Measurements from ENCODE around the gene FLT3.
A peak's percentile ranks its signal among the peaks of the same experiment; 100 is the strongest.
"Not testable (repeated sequence)": the region's sequence is repeated elsewhere in the genome, so short reads cannot be mapped to it uniquely, and the experiment has no call there.

FLT3 gene

GRCh38 chr13:28100150-28101121 is at the start of gene FLT3:
Gene FLT3 (minus strand): TSS chr13:28100576. CDS start chr13:28100510, 66 bp downstream.
- no peak for DNase-seq

GRCh38 chr13:28147495-28147894 is 47.1 kb upstream of the FLT3 start:
- no peak for DNase-seq

GRCh38 chr13:28145049-28145448 is 44.7 kb upstream of the FLT3 start:
- no peak for DNase-seq

GRCh38 chr13:28141542-28141941 is 41.2 kb upstream of the FLT3 start:
- not testable (repeated sequence) for DNase-seq

GRCh38 chr13:28140433-28141125 is 40.2 kb upstream of the FLT3 start:
- DNase-seq: no peak

GRCh38 chr13:28138756-28139470 is 38.5 kb upstream of the FLT3 start:
- peak; percentile 73 for DNase-seq

GRCh38 chr13:28138012-28138755 is 37.8 kb upstream of the FLT3 start, which contains the start of gene PAN3:
Gene PAN3 (plus strand): TSS chr13:28138545. CDS start chr13:28138658, 113 bp downstream.
- DNase-seq: peak; percentile 89

- no peak for DNase-seq
Measured at GRCh38 chr13:28137596-28137995, 37.2 kb upstream of the FLT3 start.

- no peak for DNase-seq
Measured at GRCh38 chr13:28136916-28137315, 36.5 kb upstream of the FLT3 start.

- no peak for DNase-seq
Measured at GRCh38 chr13:28131646-28132045, 31.3 kb upstream of the FLT3 start.

GRCh38 chr13:28129911-28130693 is 29.7 kb upstream of the FLT3 start:
- no peak for DNase-seq

GRCh38 chr13:28128926-28129325 is 28.6 kb upstream of the FLT3 start:
- DNase-seq: no peak

- DNase-seq: no peak
Measured at GRCh38 chr13:28128030-28128429, 27.7 kb upstream of the FLT3 start.

GRCh38 chr13:28121224-28121623 is 20.8 kb upstream of the FLT3 start:
- no peak for DNase-seq

- no peak for DNase-seq
Measured at GRCh38 chr13:28120317-28120716, 19.9 kb upstream of the FLT3 start.

- no peak for DNase-seq
Measured at GRCh38 chr13:28117689-28118377, 17.5 kb upstream of the FLT3 start.

- DNase-seq: no peak
Measured at GRCh38 chr13:28116736-28117135, 16.4 kb upstream of the FLT3 start.

GRCh38 chr13:28110414-28110813 is 10.0 kb upstream of the FLT3 start:
- DNase-seq: no peak

GRCh38 chr13:28106976-28107375 is 6.6 kb upstream of the FLT3 start:
- DNase-seq: no peak

- not testable (repeated sequence) for DNase-seq
Measured at GRCh38 chr13:28101886-28102285, 1.5 kb upstream of the FLT3 start.
